ENCODE results near the gene LRP5.

The LRP5 gene

DNA sequence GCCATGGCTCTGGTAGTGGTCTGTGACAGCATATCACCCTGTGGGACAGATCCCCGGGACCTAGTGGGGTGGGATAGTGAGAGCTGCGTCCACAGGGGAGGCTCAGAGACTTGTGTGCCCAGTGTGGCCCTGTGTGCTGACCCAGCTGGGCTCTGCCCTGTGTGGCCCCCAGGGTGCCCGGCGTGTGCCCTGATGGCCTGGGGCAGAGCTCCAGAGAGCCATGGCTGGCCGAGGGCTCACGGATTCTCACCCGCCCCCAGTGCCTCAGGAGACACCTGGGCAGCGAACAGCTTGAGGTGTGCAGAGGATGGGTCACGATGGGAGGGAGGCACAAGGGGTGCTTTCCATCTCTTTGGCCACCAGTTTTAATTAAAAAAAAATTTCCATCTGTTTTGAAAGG lies 11.8 kb downstream of the LRP5 start:
- no peak overlapping the region for H3K4me3 ChIP-seq (replicated peaks; ENCODE audit: low read depth, low read length)
- TF ChIP-seq, protein P1, sequence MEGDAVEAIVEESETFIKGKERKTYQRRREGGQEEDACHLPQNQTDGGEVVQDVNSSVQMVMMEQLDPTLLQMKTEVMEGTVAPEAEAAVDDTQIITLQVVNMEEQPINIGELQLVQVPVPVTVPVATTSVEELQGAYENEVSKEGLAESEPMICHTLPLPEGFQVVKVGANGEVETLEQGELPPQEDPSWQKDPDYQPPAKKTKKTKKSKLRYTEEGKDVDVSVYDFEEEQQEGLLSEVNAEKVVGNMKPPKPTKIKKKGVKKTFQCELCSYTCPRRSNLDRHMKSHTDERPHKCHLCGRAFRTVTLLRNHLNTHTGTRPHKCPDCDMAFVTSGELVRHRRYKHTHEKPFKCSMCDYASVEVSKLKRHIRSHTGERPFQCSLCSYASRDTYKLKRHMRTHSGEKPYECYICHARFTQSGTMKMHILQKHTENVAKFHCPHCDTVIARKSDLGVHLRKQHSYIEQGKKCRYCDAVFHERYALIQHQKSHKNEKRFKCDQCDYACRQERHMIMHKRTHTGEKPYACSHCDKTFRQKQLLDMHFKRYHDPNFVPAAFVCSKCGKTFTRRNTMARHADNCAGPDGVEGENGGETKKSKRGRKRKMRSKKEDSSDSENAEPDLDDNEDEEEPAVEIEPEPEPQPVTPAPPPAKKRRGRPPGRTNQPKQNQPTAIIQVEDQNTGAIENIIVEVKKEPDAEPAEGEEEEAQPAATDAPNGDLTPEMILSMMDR (IDR thresholded peaks at IDR 0.05; ENCODE audit: low read depth, low read length, missing control alignments) = no peak
- DNase-seq (ENCODE audit: extremely low read depth, low read depth) = no peak

DNA sequence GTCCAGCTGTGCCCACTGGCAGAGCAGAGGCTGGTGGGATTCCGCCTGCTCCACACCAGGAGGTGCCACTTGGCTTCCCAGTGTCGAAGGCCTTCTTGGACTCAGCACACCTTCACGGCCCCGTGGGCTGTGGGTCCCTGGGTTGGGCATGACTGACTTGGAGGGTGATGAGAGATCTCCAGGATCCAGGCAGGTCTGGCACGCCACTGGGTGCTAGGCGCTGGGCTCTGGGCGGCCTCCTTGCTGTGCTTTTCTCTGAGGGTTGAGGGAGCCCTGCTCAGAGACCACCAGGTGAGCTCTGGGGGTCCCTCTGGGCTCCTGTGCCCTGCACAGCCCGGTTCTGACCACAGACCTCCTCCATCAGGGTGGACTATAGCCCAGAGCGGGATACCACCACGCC lies 12.3 kb downstream of the LRP5 start:
- H3K4me3 ChIP-seq (replicated peaks; ENCODE audit: low read depth, low read length) = no peak overlapping the region
- TF ChIP-seq, protein P1 (IDR thresholded peaks at IDR 0.05; ENCODE audit: low read depth, low read length, missing control alignments) = no peak
- no peak for DNase-seq (ENCODE audit: extremely low read depth, low read depth)

DNA sequence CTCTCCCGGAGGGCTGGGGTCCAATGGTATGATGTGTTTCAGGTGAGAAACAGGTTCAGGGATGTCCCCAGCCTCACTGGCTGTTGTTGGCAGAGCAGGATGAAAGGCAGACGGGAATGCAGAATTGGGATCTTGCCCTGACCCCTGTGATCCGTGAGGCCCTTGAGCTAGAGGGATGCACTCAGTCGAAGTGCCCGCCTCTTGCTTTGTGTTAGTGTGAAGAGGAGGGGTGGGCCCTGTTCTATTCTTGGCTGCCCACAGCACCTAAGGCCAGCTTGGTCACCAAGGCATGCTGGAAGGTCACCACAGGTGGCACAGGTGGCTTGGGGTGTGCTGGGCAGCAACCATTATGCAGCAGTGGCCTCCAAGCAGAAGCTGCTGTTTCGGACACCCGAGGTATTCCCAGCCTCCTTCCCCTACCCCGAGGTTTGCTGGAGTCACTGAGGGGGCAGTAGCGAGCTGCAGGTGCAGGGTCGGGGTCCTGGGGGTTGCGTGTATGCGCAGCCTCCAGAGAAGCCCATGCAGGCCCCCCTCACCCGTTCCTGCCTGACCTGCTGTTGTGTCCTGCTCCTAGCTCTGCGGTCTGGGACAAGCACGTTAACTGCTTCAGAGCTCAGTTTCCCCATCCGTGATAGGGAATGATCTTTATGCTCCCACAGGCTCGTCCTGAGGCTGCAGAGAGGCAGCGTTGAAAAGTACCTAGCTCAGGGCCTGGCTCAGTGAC lies 13.0 kb downstream of the LRP5 start:
- H3K4me3 ChIP-seq (replicated peaks; ENCODE audit: low read depth, low read length) = no peak overlapping the region
- DNase-seq (ENCODE audit: extremely low read depth, low read depth) = no peak
- TF ChIP-seq, protein P1 (IDR thresholded peaks at IDR 0.05; ENCODE audit: low read depth, low read length, missing control alignments) = no peak

DNA sequence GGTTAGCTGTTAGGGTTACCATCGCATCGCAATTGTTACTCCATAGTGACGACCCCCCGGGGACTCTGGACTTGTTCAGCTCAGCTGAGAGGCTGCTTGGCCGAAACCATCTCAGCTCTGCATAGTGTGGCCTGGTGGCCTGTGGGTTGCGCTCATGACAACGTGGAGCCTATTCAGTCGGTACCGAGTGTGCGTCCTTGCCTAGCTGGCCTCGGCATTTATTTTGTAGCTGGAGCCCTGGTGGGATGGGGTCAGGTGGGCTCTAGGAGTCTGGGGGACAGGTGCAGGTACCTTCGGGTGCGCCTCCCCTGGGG lies 13.5 kb downstream of the LRP5 start:
- TF ChIP-seq, protein P1 (IDR thresholded peaks at IDR 0.05; ENCODE audit: low read depth, low read length, missing control alignments) = no peak
- no peak for DNase-seq (ENCODE audit: extremely low read depth, low read depth)

DNA sequence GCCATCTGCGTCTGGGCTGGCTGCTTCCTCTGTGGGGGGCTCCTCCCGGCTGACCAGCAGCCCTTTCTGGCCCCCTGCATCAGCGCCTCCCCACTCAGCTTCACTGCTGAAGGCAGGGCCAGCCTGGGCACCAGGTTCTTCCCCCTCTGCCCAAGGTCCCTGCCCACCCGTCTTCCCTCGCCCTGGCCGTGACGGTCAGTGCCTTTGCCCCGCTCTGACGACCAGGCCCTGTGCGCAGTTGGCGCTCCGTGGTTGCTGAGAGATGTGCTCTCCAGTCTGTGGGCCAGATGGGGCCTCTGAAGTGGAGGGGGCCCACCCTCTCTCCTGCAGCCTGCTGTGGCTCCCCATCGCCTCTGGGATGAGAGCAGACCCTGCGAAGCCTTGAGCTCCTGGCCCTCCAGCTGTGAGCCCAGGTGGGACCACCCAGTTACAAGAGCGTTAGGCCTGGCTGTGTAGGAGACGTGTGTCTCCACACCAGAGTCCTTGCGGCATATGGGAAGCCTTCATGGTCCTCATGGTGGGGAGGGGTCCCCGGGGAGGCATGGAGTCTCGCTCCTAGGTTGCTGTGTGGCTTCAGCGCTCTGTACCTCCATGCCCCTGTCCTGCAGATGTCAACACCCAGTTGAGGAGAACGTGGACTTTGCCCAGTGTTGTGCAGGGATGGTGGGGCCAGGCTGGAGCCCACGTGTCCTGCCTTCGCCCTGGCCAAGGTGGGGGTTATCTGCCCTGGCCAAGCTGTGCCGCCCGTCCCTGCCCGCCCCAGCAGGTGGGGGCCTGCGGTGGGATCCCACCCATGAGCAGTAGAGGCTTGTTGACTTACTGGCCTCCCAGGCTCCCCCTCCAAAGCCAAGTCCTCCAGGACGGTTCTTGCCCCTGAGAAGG lies 14.2 kb downstream of the LRP5 start:
- TF ChIP-seq, protein P1 (IDR thresholded peaks at IDR 0.05; ENCODE audit: low read depth, low read length, missing control alignments) = no peak
- H3K4me3 ChIP-seq (replicated peaks; ENCODE audit: low read depth, low read length) = no peak overlapping the region

More for the DNA sequence above, 13.5 kb downstream of the LRP5 start:
- H3K4me3 ChIP-seq (replicated peaks; ENCODE audit: low read depth, low read length) = no peak overlapping the region

DNA sequence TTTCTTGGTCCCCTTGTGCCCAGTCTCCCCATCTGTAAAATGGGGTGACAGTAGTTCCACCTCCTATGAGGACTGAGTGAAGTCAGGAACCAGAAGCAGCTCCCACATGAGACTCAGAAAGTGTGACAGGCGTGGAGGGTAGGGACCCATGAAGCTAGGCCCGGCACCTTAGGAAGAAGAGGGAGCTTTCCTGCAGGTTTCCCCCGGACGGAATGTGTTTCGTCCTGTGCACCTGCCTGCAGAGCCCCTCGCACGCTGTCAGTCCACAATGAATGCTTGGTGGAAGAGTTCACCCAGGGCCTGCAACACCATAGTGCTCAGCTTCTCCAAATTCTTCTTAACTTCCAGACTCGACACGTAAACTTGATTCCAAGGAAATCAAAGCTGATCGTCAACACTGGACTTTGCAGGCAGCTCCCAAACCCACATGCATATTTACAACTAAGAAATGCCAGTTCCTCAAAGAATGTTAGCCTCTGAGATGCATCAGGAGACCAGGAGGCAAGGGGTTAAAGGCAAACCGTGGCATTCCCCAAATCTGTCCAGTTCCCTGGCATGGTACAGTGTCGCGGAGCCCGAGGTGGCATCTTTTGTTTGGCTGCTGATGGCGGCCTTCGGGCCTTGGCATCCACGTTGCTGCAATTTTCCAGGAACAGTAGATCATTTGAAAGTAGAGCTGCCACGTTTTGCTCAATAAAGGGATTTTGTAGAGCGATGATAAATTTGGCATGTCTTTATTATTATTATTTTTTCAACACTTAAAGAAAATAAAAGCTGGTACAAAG lies 15.4 kb downstream of the LRP5 start:
- H3K4me3 ChIP-seq (replicated peaks; ENCODE audit: low read depth, low read length) = no peak overlapping the region
- TF ChIP-seq, protein P1 (IDR thresholded peaks at IDR 0.05; ENCODE audit: low read depth, low read length, missing control alignments) = no peak
- no peak for DNase-seq (ENCODE audit: extremely low read depth, low read depth)

More for the DNA sequence above, 14.2 kb downstream of the LRP5 start:
- no peak for DNase-seq (ENCODE audit: extremely low read depth, low read depth)
